Ovary (tissue), 9 donors: ENCODE results near the gene TRIM73. TPM values are rescaled to one million over a fixed set of nuclear protein-coding genes. Genes with fewer than 3 reads are reported as not detected.
A peak's percentile ranks its signal among the peaks of the same experiment; 100 is the strongest.
"Not testable (repeated sequence)": the region's sequence is repeated elsewhere in the genome, so short reads cannot be mapped to it uniquely, and the experiment has no call there.

ENCODE experiments used
- DNase-seq, 5 donors: peaks; one replicate each; pipeline ENCODE4 v3.0.0-alpha.2; 2019 to 2020
- H3K27ac ChIP-seq, 2 donors: fragments of 200-600 bp; one replicate each; pipeline versions ENCODE4 v1.5.1 to v1.8.0; 2019 to 2022
- H3K27me3 ChIP-seq: fragments of 200-600 bp; one replicate; pipeline ENCODE4 v1.8.0; 2022
- H3K36me3 ChIP-seq: fragments of 200-600 bp; sonication (generic); one replicate; pipeline ENCODE4 v1.5.1; 2019
- H3K4me1 ChIP-seq: one replicate; pipeline ENCODE4 v1.8.1; 2013; ENCODE audit warnings: mild to moderate bottlenecking, moderate library complexity; ENCODE audit not compliant: insufficient read depth
- H3K4me3 ChIP-seq: fragments of 200-600 bp; sonication (generic); one replicate; pipeline ENCODE4 v1.5.1; 2017
- H3K9me3 ChIP-seq, 2 donors: fragments of 200-600 bp in 1 of 2; sonication (generic) in 1 of 2; one replicate each; pipeline versions ENCODE4 v1.5.1 to v1.8.1; 2013 to 2019; ENCODE audit warnings: mild to moderate bottlenecking in 1 of 2, moderate library complexity in 1 of 2
- CTCF ChIP-seq, 3 donors: fragments of 450-650 bp in 2 of 3; fragments of 200-600 bp in 1 of 3; IDR thresholded peaks; one replicate each; pipeline versions ENCODE4 v1.5.1 to v1.8.0; 2016 to 2022; ENCODE audit warnings: antibody characterized with exemption in 3 of 3, mild to moderate bottlenecking in 1 of 3
- WGBS, 3 donors: extraction: QIAGEN DNeasy Blood & Tissue Kit in 1 of 3; methylation state at CpG; one replicate each; pipeline versions ENCODE4 v1.1.5 to v1.1.7; 2013 to 2017; 5-methylcytosine and 5-hydroxymethylcytosine counted together
- intact Hi-C, 4 donors: fragments of 100-400 bp; cut with DNase I; formaldehyde crosslinking; loops; one replicate each; pipeline versions ENCODE4 v1.11.0 to v1.15.1; 2022 to 2023
- polyA plus RNA-seq, 2 donors: library from polyadenylated mRNA; stranded (reverse); fragments of 200-250 nt in 1 of 2; fragments of 350-450 nt in 1 of 2; fragmentation: Illumina TruSeq in 1 of 2; extraction: RNeasy Lipid Tissue Mini Kit (QIAGEN cat#74804) in 1 of 2; gene quantifications; one replicate each; pipeline ENCODE4 v1.2.3, GENCODE V29; 2013 to 2014
- small RNA-seq: library from RNA; depleted of rRNA; stranded (forward); fragments of <200 nt; gene quantifications from one replicate; pipeline ENCODE3, GENCODE V24; 2016
- total RNA-seq, 7 donors: library from RNA; depleted of rRNA in 2 of 7; stranded (reverse); fragments of >200 nt in 2 of 7; fragmentation: NEBNext Ultra II Directional in 3 of 7; extraction: Animal tissue kit (Norgen Biotek cat#: 25700) in 3 of 7; gene quantifications; one replicate each; pipeline versions ENCODE4 v1.1.0 to v1.2.4, GENCODE V29; 2016 to 2023
- donor health status: DM: no; HTN: no; CAD: no; lungs with moderate emphysema.
- donor health status: DM: no; HTN: no; CAD: no.
- donor health status: Bipolar disorder and iron deficiency.
- donor health status: DM: yes; HTN: yes; CAD: no.
- donor health status: DM: no; HTN: no; CAD: no.
- donor health status: DM: yes; HTN: yes; CAD: no.

TRIM73 gene
- total and polyA plus RNA-seq, 9 donors = 1.2 to 11.3 (median 3.9) TPM

GRCh38 chr7:75452494-75452955, 57.1 kb downstream of the TRIM73 start:
- WGBS, 3 donors = 8 to 15% (median 9%) methylated on average over 3 to 4 of the region's 4 CpGs
- H3K27ac ChIP-seq, H3K27me3 ChIP-seq, intact Hi-C loops, H3K9me3 ChIP-seq, H3K4me1 ChIP-seq, DNase-seq, H3K36me3 ChIP-seq, H3K4me3 ChIP-seq: not testable (repeated sequence)
- peak in 1 of 3 donors; percentile 15 for TF ChIP-seq CTCF (IDR thresholded peaks at IDR 0.05)

Small RNAs within 50 kb of the gene (small RNA-seq; reads per million reads assigned to genes)
- not detected for gene RF00019

Other genes starting within 250 kb of the TRIM73 start
- gene POM121C, start 90.7 kb downstream of the TRIM73 start, total RNA-seq = 10 to 100 TPM; 11.2 to 54.7 (median 47.3) TPM
- gene POM121C, start 90.7 kb downstream of the TRIM73 start, polyA plus RNA-seq = 10 to 100 TPM; 14.8 to 75.1 TPM
- under 1 TPM in 4 of 7 donors, not detected in 3; 0.10 to 0.20 (median 0.15) TPM for gene SPDYE5, start 96.7 kb downstream of the TRIM73 start, total RNA-seq
- under 1 TPM in 1 of 2 donors, not detected in 1; 0.07 TPM for gene SPDYE5, start 96.7 kb downstream of the TRIM73 start, polyA plus RNA-seq